Activated CD4-positive, alpha-beta T cell treated with anti-CD3 and anti-CD28 coated beads, Interleukin-2, amount 50 U/mL, for 4 hours (primary cell): Measurements from ENCODE around the gene NKAIN4.

Source experiments
- DNase-seq, 2 experiments: peaks; one replicate each; pipeline ENCODE4 v3.0.0-alpha.2; 2020

The NKAIN4 gene

GRCh38 chr20:63287697-63288580 is 33.7 kb upstream of the NKAIN4 start:
- no peak for DNase-seq

GRCh38 chr20:63286781-63287696 is 32.8 kb upstream of the NKAIN4 start:
- no peak for DNase-seq

- DNase-seq, result no peak
Measured at GRCh38 chr20:63285636-63286615, 31.7 kb upstream of the NKAIN4 start.

- DNase-seq, result no peak
Measured at GRCh38 chr20:63284981-63285524, 30.8 kb upstream of the NKAIN4 start.

GRCh38 chr20:63284544-63284949 is 30.3 kb upstream of the NKAIN4 start:
- DNase-seq, result no peak

- DNase-seq, result no peak
Measured at GRCh38 chr20:63284083-63284440, 29.8 kb upstream of the NKAIN4 start.

- DNase-seq, result no peak
Measured at GRCh38 chr20:63283397-63284082, 29.3 kb upstream of the NKAIN4 start.

GRCh38 chr20:63282946-63283345 is 28.7 kb upstream of the NKAIN4 start:
- no peak for DNase-seq

GRCh38 chr20:63281742-63282665 is 27.7 kb upstream of the NKAIN4 start:
- no peak for DNase-seq

- DNase-seq, result no peak
Measured at GRCh38 chr20:63280929-63281545, 26.8 kb upstream of the NKAIN4 start.

GRCh38 chr20:63280371-63280770 is 26.1 kb upstream of the NKAIN4 start:
- no peak for DNase-seq

GRCh38 chr20:63279931-63280330 is 25.7 kb upstream of the NKAIN4 start:
- DNase-seq, result no peak

- DNase-seq, result no peak
Measured at GRCh38 chr20:63278661-63279060, 24.4 kb upstream of the NKAIN4 start.

- DNase-seq, result no peak
Measured at GRCh38 chr20:63277466-63278272, 23.4 kb upstream of the NKAIN4 start.

GRCh38 chr20:63276956-63277355 is 22.7 kb upstream of the NKAIN4 start:
- DNase-seq, result no peak

GRCh38 chr20:63275825-63276224 is 21.6 kb upstream of the NKAIN4 start:
- no peak for DNase-seq

- no peak for DNase-seq
Measured at GRCh38 chr20:63274381-63275228, 20.3 kb upstream of the NKAIN4 start.
